ENCODE measurements around the gene SMURF2. TPM values are rescaled to one million over a fixed set of nuclear protein-coding genes. Genes with fewer than 3 reads are reported as not detected.
A peak's percentile ranks its signal among the peaks of the same experiment; 100 is the strongest.

SMURF2 gene
- total and polyA plus RNA-seq, 10 donors: 5.4 to 35.7 (median 25.0) TPM

DNA sequence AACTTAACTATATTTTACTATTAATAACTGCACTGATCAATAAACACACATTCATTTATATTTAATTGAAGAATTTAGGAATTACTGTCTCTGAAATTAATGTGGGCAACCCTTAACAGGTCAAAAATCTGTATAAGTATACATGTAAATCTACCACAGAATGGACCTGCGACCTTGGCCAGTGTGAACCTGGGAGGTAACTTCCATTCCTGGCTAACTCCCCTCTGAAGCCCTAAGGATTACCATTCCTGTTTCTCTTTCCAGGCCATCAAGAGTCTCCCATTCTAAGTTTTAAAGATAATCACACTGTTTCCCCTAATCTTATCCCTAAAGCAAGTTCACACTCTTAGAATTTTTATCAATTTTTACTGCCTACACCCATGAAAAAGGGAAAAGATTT lies 58.1 kb downstream of the SMURF2 start:
- Histone ChIP-seq H3K27me3 (replicated peaks in 1 of 7) (no peaks in the 10 kb centered on the region), H3K36me3 (no peaks in the 10 kb centered on the region), H3K4me3 (no peak overlapping the region), H3K4me1 (peaks cover 13 to 78% (median 27%) of the 10 kb centered on the region in 6 donors), H3K9me3 (no peaks in the 10 kb centered on the region), H3K27ac (no peak overlapping the region)
- 70 to 91% (median 85%) methylated on average over 1 of the region's 1 CpG for WGBS, 5 donors
- intact Hi-C loops (cut with DNase I; ENCODE audit: low total_unique reads): no loop called here
- TF ChIP-seq POLR2A (IDR thresholded peaks at IDR 0.05) (no peak), POLR2AphosphoS5 (IDR thresholded peaks at IDR 0.05) (no peak)
- no peak for DNase-seq

DNA sequence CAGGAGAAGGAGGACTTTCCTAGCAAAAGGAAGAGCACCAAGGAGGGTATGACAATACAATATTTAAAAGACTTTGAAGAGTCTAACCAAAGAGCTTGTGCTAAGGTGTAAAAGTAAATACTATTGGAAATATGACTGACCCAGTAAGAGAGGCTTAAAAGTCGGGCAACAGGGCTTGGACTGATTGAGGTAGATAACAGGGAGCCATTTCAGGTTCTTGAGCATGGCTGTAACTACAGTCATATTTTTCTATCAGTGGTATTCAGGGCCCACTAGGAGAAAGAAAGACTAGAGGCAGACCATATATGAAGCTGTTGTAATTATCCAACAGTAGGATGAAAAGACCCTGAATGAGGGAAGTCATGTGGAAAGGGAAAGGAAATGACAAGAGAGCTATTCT lies 62.3 kb downstream of the SMURF2 start:
- DNase-seq: no peak
- intact Hi-C loops (cut with DNase I; ENCODE audit: low total_unique reads): no loop called here
- Histone ChIP-seq H3K4me3 (peak overlapping the region in 1 of 8 donors; percentile 14), H3K27me3 (replicated peaks in 1 of 7) (no peaks in the 10 kb centered on the region), H3K4me1 (peaks cover 14 to 74% (median 30%) of the 10 kb centered on the region in 6 donors), H3K36me3 (peaks cover 0 to 30% (median 9%) of the 10 kb centered on the region in 6 donors), H3K27ac (peak overlapping the region; percentile 13 to 71 (median 49)), H3K9me3 (no peaks in the 10 kb centered on the region)
- WGBS, 5 donors: 76 to 90% (median 85%) methylated on average over 1 of the region's 1 CpG
- TF ChIP-seq POLR2AphosphoS5 (IDR thresholded peaks at IDR 0.05): no peak
- TF ChIP-seq, protein P1, sequence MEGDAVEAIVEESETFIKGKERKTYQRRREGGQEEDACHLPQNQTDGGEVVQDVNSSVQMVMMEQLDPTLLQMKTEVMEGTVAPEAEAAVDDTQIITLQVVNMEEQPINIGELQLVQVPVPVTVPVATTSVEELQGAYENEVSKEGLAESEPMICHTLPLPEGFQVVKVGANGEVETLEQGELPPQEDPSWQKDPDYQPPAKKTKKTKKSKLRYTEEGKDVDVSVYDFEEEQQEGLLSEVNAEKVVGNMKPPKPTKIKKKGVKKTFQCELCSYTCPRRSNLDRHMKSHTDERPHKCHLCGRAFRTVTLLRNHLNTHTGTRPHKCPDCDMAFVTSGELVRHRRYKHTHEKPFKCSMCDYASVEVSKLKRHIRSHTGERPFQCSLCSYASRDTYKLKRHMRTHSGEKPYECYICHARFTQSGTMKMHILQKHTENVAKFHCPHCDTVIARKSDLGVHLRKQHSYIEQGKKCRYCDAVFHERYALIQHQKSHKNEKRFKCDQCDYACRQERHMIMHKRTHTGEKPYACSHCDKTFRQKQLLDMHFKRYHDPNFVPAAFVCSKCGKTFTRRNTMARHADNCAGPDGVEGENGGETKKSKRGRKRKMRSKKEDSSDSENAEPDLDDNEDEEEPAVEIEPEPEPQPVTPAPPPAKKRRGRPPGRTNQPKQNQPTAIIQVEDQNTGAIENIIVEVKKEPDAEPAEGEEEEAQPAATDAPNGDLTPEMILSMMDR (IDR thresholded peaks at IDR 0.05 in 8 of 11, conservative IDR thresholded peaks at IDR 0.05 in 3 of 11): no peak

DNA sequence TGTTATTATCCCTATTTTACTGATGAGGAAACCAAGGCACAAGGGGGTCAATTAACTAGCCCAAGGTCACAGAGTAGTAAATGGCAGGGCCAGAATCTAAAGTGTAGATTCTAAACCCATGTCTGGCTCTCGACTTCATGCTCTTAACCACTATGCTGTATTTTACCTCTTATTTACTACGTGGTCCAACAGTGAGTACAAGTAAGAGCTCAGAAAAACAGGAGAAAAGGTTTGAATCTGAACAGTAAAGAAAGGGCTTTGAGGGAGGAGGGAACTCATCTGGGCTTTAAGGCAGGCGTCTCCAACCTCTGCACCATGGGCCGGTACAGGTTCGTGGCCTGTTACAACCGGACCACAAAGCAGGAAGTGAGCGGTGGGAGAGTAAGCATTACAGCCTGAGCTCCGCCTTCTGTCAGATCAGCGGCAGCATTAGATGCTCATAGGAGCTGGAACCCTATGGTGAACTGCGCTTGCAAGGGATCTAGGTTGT lies 62.9 kb downstream of the SMURF2 start:
- intact Hi-C loops (cut with DNase I; ENCODE audit: low total_unique reads): no loop called here
- TF ChIP-seq POLR2A (IDR thresholded peaks at IDR 0.05) (no peak), POLR2AphosphoS5 (IDR thresholded peaks at IDR 0.05) (peak in 2 of 3 donors; percentile 22 to 33)
- TF ChIP-seq, protein P1 (IDR thresholded peaks at IDR 0.05 in 8 of 11, conservative IDR thresholded peaks at IDR 0.05 in 3 of 11): no peak
- peak overlapping the region; percentile 13 to 71 (median 49) for H3K27ac ChIP-seq
- H3K27me3 ChIP-seq (replicated peaks in 1 of 7): no peaks in the 10 kb centered on the region
- WGBS, 5 donors: 20 to 35% (median 28%) methylated on average over 10 of the region's 10 CpGs
- peaks cover 0 to 36% (median 10%) of the 10 kb centered on the region in 6 donors for H3K36me3 ChIP-seq
- H3K4me1 ChIP-seq: peaks cover 14 to 68% (median 27%) of the 10 kb centered on the region in 6 donors
- no peaks in the 10 kb centered on the region for H3K9me3 ChIP-seq
- peak; percentile 87 for DNase-seq
- H3K4me3 ChIP-seq: peak overlapping the region in 1 of 8 donors; percentile 14

DNA sequence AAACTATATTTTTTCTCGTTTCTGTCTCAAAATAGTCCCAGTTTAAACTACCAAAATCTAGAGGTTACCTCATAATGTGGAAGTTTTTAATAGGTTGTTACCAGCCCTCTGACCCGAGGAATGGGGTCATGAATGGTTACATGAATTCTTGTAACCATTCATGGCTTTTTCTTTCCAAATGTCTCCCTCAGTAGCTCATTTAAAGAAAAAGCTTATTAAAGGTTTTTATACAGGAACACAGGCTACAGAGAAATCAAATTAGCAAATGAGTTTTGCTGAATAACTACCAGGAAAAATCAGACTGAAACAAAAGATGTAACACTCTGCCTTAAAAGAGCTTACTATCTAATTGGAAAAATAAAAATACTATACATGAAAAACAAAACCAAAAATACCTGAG lies 63.4 kb downstream of the SMURF2 start:
- no peaks in the 10 kb centered on the region for H3K9me3 ChIP-seq
- H3K4me1 ChIP-seq: peaks cover 14 to 62% (median 25%) of the 10 kb centered on the region in 6 donors
- H3K36me3 ChIP-seq: peaks cover 0 to 42% (median 10%) of the 10 kb centered on the region in 6 donors
- TF ChIP-seq, protein P1 (IDR thresholded peaks at IDR 0.05 in 8 of 11, conservative IDR thresholded peaks at IDR 0.05 in 3 of 11): no peak
- TF ChIP-seq POLR2A (IDR thresholded peaks at IDR 0.05): no peak
- TF ChIP-seq POLR2AphosphoS5 (IDR thresholded peaks at IDR 0.05): no peak
- no peaks in the 10 kb centered on the region for H3K27me3 ChIP-seq (replicated peaks in 1 of 7)
- no peak overlapping the region for H3K4me3 ChIP-seq
- DNase-seq: no peak
- WGBS, 5 donors: 77 to 83% (median 79%) methylated on average over 2 of the region's 2 CpGs
- H3K27ac ChIP-seq: peak overlapping the region in 5 of 8 donors; percentile 43 to 71 (median 57)
- intact Hi-C loops (cut with DNase I; ENCODE audit: low total_unique reads): no loop called here

Data from spleen (tissue), 11 donors.